SK-N-MC (cell line): Measurements from ENCODE around the gene ZNF474.

Source experiments
- DNase-seq: peaks from one replicate; pipeline ENCODE4 v3.0.0-alpha.2; 2011; ENCODE audit warnings: low read depth, low spot score
- H3K27ac ChIP-seq: fragments of 200-600 bp; sonication (generic); 2 replicates; pipeline ENCODE4 v1.5.1; 2016; ENCODE audit warnings: mixed run types
- H3K36me3 ChIP-seq: fragments of 200-600 bp; sonication (generic); 2 replicates; pipeline ENCODE4 v1.6.1; 2017; ENCODE audit warnings: antibody characterized with exemption, low read length, mixed read lengths; ENCODE audit not compliant: insufficient read depth
- H3K4me3 ChIP-seq: fragments of 200-600 bp; sonication (generic); 2 replicates; pipeline ENCODE4 v1.5.1; 2016
- H3K9ac ChIP-seq: fragments of 200-600 bp; sonication (generic); 2 replicates; pipeline ENCODE4 v1.8.0; 2017; ENCODE audit warnings: mixed run types, mixed read lengths; ENCODE audit not compliant: insufficient read length
- H3K9me3 ChIP-seq: fragments of 200-600 bp; sonication (generic); 2 replicates; pipeline ENCODE4 v1.6.1; 2017; ENCODE audit warnings: low read depth, mild to moderate bottlenecking, antibody characterized with exemption, low read length, moderate library complexity, mixed read lengths
- EZH2 ChIP-seq: fragments of 200-600 bp; sonication (generic); IDR thresholded peaks from one replicate; pipeline ENCODE4 v1.6.1; 2017; ENCODE audit warnings: antibody characterized with exemption
- FOXP2 ChIP-seq: optimal IDR thresholded peaks from 2 replicates; pipeline ENCODE3; 2011; ENCODE audit warnings: mild to moderate bottlenecking, moderate library complexity; ENCODE audit not compliant: insufficient read depth; ENCODE audit errors: extremely low read length, control extremely low read depth
- POLR2AphosphoS5 ChIP-seq: IDR thresholded peaks from 2 replicates; pipeline ENCODE4 v1.6.1; 2012; ENCODE audit warnings: mild to moderate bottlenecking, low read depth, low read length, borderline replicate concordance

ZNF474 gene

DNA sequence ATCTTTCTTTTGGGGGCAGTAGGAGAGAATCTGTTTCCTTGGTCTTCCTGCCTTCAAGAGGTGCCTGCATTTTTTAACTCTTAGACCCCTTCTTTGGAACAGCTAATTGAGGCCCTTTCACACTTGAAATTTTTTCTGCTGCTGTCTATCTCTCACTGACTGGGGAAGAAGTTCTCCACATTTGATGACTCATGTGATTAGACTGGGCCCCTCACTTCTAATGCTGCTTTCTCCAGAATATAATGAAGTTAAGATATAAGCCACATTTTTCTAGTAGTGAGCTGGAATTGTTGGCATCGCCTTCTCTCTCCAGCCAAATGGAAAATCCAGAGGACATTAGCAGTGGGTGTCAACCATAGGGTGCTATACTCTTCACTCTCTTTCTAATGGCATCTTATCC is 12.4 kb downstream of the ZNF474 start:
- Histone ChIP-seq H3K9me3 (no peaks in the 10 kb centered on the region), H3K27ac (no peak overlapping the region), H3K4me3 (no peak overlapping the region), H3K9ac (no peak overlapping the region), H3K36me3 (no peaks in the 10 kb centered on the region)
- DNase-seq: no peak
- TF ChIP-seq POLR2AphosphoS5 (no peak), FOXP2 (no peak), EZH2 (no peak)

GRCh38 chr5:122142480-122143164 is 13.3 kb downstream of the ZNF474 start:
- Histone ChIP-seq H3K36me3 (no peaks in the 10 kb centered on the region), H3K4me3 (no peak overlapping the region), H3K27ac (no peak overlapping the region), H3K9ac (no peak overlapping the region), H3K9me3 (no peaks in the 10 kb centered on the region)
- TF ChIP-seq FOXP2 (no peak), EZH2 (no peak), POLR2AphosphoS5 (no peak)
- DNase-seq: no peak

GRCh38 chr5:122144236-122144635 is 14.9 kb downstream of the ZNF474 start:
- no peak for DNase-seq
- H3K9ac ChIP-seq: no peak overlapping the region
- TF ChIP-seq EZH2: no peak
- TF ChIP-seq POLR2AphosphoS5: no peak
- no peak for TF ChIP-seq FOXP2

DNA sequence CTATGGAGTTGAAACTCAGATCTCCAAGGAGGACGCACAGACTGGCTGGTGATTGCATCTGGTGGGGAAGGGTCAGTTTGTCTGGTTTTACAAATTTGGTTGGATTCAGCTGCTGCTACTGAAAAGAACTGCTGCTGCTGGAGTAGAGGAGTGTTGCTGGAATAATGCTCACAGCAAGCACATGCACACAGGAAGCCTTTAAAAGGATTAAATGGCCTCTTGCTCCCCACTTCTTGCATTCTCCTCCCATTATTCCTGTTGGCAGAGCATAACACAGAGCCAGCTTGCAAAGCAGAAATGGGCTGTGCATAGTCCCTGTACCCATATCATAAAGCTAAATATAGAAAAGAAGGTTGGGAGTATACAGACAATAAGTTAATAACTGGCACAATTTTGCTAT is 16.6 kb downstream of the ZNF474 start:
- H3K9me3 ChIP-seq: no peaks in the 10 kb centered on the region
- TF ChIP-seq FOXP2: no peak
- no peak for TF ChIP-seq POLR2AphosphoS5
- no peak for TF ChIP-seq EZH2
- no peak overlapping the region for H3K9ac ChIP-seq
- DNase-seq: no peak
- no peak overlapping the region for H3K4me3 ChIP-seq
- H3K36me3 ChIP-seq: no peaks in the 10 kb centered on the region
- H3K27ac ChIP-seq: no peak overlapping the region

More at GRCh38 chr5:122144236-122144635, 14.9 kb downstream of the ZNF474 start:
- Histone ChIP-seq H3K36me3 (no peaks in the 10 kb centered on the region), H3K9me3 (no peaks in the 10 kb centered on the region), H3K27ac (no peak overlapping the region), H3K4me3 (no peak overlapping the region)

DNA sequence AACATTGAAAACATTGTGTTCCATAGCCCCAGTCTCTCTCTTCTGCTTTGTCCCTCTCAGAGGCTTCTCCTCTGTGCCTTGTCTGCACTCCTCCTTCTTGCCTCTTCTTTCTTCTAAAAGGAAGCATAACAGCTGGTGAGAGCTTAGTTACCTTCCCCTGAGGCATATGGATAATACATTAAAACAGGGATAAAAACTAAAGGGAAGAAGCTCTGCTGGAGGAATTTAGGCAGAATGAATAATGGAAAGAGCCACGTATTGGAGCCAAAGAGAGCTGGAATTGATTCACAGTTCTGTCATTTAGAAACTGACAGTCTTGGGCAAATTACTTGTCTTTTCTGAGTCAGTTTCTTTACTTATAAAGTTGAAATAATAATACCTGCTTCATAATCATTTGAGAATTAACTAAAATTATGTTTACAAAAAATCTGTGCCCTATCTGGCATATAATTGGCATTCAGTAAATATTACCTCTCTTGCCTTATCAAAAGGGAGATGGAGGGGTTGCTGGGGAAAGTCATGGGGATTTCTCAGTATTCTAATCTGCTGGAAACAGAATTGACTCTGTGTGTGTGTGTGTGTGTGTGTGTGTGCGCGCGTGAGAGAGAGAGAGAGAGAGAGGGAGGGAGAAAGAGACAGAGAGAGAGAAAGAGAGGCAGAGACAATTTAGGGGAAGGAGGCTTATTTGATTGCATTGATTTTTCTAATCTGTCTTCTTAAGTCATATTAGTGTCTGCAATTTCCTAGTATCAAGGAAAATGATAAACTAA is 20.2 kb downstream of the ZNF474 start:
- no peaks in the 10 kb centered on the region for H3K36me3 ChIP-seq
- no peaks in the 10 kb centered on the region for H3K9me3 ChIP-seq
- no peak for DNase-seq
- no peak overlapping the region for H3K9ac ChIP-seq
- TF ChIP-seq POLR2AphosphoS5 (no peak), EZH2 (no peak), FOXP2 (no peak)
- no peak overlapping the region for H3K4me3 ChIP-seq
- H3K27ac ChIP-seq: no peak overlapping the region

GRCh38 chr5:122150215-122150614 is 20.9 kb downstream of the ZNF474 start:
- H3K27ac ChIP-seq: no peak overlapping the region
- no peak overlapping the region for H3K4me3 ChIP-seq
- no peak for TF ChIP-seq POLR2AphosphoS5
- TF ChIP-seq EZH2: no peak
- TF ChIP-seq FOXP2: no peak
- no peaks in the 10 kb centered on the region for H3K9me3 ChIP-seq
- DNase-seq: no peak
- no peaks in the 10 kb centered on the region for H3K36me3 ChIP-seq
- H3K9ac ChIP-seq: no peak overlapping the region

- no peak for TF ChIP-seq POLR2AphosphoS5
- TF ChIP-seq EZH2: no peak
- Histone ChIP-seq H3K27ac (no peak overlapping the region), H3K4me3 (no peak overlapping the region), H3K36me3 (no peaks in the 10 kb centered on the region), H3K9ac (no peak overlapping the region), H3K9me3 (no peaks in the 10 kb centered on the region)
- DNase-seq: no peak
Observed at GRCh38 chr5:122151640-122152039, 22.3 kb downstream of the ZNF474 start.

DNA sequence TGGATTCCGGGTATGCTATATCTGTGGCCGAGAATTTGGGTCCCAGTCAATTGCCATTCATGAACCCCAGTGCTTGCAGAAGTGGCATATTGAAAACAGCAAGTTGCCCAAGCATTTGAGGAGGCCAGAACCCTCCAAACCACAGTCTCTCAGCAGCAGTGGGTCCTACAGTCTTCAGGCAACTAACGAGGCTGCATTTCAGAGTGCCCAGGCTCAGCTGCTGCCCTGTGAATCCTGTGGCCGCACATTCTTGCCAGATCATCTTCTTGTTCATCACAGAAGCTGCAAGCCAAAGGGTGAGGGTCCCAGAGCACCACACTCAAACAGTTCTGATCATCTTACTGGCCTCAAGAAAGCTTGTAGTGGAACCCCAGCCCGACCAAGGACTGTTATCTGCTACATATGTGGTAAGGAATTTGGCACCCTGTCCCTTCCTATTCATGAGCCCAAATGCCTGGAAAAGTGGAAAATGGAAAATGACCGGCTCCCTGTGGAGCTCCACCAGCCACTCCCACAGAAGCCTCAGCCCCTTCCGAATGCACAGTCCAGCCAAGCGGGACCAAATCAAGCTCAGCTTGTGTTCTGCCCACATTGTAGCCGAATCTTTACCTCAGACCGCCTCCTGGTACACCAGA is 23.0 kb downstream of the ZNF474 start:
- Histone ChIP-seq H3K9ac (no peak overlapping the region), H3K4me3 (no peak overlapping the region), H3K9me3 (no peaks in the 10 kb centered on the region), H3K36me3 (no peaks in the 10 kb centered on the region), H3K27ac (no peak overlapping the region)
- TF ChIP-seq EZH2: no peak
- TF ChIP-seq FOXP2: no peak
- DNase-seq: no peak

GRCh38 chr5:122153230-122153629 is 23.9 kb downstream of the ZNF474 start:
- DNase-seq: no peak
- no peak overlapping the region for H3K9ac ChIP-seq
- no peaks in the 10 kb centered on the region for H3K36me3 ChIP-seq
- no peak overlapping the region for H3K4me3 ChIP-seq
- no peak overlapping the region for H3K27ac ChIP-seq
- no peak for TF ChIP-seq FOXP2
- TF ChIP-seq POLR2AphosphoS5: no peak
- TF ChIP-seq EZH2: no peak
- H3K9me3 ChIP-seq: no peaks in the 10 kb centered on the region
